AG09309 (cell line): ENCODE data around the gene PPP2R5C.
A peak's percentile ranks its signal among the peaks of the same experiment; 100 is the strongest.

Experiments used
- DNase-seq: peaks from one replicate; pipeline ENCODE4 v3.0.0-alpha.2; 2010; ENCODE audit warnings: low read depth
- H3K4me3 ChIP-seq: 2 replicates; pipeline ENCODE4 v1.5.1; 2011; ENCODE audit warnings: mild to moderate bottlenecking, low read depth, low read length, moderate library complexity; ENCODE audit not compliant: control insufficient read depth
- TF ChIP-seq, protein P1 (sequence below): IDR thresholded peaks from 2 replicates; pipeline ENCODE4 v1.5.1; 2011; ENCODE audit warnings: mild to moderate bottlenecking, low read depth, low read length, inconsistent platforms; ENCODE audit not compliant: insufficient read depth, control insufficient read depth; ENCODE audit errors: missing control alignments

The PPP2R5C gene

DNA sequence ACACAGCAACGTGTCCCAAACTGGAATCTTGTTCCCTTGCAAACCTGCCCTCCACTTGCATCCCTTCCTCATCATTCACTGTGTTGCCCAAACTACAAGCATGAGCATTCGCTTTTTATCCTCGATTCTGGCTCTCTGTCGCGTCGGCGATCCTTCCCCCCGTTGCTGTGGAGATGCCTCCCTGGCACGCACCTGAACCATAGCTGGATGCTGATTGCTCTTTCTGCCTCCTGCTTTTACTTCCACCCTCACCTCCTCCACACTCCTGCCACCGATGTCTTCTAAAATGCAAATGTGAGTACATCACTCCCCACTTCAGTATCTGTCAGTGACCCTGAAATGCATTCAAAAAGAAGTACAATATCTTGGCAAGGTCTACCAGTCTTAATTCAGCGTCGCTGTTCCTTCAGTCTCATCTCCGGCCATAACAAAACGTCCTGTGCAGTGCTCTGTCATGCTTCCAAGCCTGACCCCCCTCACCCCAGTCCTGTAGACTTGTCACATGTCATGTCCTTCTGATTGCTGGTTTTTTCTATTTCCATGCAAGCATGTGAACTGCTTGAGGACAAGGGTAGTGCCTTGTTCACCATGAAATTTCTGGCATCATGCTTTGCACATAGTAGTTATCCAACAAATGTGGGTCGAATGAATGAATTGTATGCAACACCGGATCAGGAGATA, 2.5 kb upstream of the PPP2R5C start:
- DNase-seq: no peak
- TF ChIP-seq, protein P1, sequence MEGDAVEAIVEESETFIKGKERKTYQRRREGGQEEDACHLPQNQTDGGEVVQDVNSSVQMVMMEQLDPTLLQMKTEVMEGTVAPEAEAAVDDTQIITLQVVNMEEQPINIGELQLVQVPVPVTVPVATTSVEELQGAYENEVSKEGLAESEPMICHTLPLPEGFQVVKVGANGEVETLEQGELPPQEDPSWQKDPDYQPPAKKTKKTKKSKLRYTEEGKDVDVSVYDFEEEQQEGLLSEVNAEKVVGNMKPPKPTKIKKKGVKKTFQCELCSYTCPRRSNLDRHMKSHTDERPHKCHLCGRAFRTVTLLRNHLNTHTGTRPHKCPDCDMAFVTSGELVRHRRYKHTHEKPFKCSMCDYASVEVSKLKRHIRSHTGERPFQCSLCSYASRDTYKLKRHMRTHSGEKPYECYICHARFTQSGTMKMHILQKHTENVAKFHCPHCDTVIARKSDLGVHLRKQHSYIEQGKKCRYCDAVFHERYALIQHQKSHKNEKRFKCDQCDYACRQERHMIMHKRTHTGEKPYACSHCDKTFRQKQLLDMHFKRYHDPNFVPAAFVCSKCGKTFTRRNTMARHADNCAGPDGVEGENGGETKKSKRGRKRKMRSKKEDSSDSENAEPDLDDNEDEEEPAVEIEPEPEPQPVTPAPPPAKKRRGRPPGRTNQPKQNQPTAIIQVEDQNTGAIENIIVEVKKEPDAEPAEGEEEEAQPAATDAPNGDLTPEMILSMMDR: no peak
- H3K4me3 ChIP-seq: no peak overlapping the region

DNA sequence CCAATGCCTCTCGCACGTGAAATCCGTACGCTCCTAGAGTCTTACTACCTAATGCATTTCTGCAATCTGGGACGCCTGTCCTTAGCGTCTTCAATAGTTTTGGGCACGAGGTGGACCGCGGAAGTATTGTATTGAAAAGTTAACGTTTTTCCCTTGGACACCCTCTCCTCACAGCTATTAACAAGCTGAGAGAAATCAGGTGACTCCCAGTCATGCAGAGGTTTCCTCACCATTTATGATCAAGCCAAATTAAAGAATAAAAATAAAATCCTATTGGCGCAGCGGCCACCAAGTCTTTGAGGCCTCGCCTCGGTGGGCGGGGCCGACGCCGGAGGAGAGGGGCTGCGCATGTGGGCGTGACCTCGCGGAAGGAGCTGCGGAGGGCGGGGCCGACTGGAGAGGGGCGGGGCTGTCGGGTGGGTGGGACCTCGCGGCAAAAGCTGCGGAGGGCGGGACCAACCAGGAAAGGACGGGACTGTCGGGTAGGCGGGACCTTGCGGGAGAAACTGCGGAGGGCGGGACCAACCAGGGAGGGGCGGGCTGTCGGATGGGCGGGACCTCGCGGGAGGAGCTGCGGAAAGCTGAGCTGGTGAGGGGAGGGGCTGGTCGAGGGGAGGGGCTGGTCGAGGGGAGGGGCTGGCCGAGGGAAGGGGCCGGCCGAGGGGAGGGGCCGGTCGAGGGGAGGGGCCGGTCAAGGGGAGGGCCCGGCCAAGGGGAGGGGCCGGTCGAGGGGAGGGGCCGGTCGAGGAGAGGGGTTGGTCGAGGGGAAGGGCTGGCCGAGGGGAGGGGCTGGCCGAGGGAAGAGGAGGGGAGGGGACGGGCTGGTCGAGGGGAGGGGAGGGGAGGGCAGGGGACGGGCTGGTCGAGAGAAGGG, 1.1 kb upstream of the PPP2R5C start:
- DNase-seq: peak; percentile 92
- peak overlapping the region; percentile 76 for H3K4me3 ChIP-seq
- TF ChIP-seq, protein P1: no peak

DNA sequence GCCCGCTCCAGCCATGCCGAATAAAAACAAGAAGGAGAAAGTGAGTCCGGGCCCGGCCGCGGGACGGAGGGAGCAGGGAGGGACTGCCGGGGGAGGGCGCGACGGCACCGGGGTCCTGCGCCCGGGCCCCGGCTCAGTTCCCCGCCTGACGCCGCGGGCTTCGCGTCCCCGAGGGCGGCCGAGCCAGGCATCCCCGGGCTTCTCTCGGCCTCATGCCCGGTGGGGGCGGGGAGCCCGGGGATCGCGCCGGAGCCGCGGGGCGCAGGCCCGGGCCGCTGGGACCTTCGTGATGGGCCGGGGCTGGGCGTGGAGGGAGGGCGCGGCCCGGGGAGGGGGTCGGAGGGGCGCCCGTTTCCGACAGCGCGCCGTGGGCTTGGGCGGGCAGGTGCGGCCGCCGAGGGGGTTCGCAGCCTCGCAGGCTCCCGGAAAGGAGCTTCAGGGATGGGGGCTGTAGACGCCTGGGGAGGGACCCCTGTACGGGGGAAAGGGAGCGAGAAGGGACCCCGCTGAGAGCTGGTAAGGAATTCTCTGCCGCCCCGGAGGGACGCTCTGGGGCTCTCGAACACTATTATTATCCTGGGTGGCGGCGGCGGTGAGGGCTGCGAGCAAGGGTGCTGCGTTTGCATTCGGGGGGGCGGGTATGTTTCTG, 496 bp downstream of the PPP2R5C start:
- TF ChIP-seq, protein P1: no peak
- H3K4me3 ChIP-seq: peak overlapping the region; percentile 76
- no peak for DNase-seq

DNA sequence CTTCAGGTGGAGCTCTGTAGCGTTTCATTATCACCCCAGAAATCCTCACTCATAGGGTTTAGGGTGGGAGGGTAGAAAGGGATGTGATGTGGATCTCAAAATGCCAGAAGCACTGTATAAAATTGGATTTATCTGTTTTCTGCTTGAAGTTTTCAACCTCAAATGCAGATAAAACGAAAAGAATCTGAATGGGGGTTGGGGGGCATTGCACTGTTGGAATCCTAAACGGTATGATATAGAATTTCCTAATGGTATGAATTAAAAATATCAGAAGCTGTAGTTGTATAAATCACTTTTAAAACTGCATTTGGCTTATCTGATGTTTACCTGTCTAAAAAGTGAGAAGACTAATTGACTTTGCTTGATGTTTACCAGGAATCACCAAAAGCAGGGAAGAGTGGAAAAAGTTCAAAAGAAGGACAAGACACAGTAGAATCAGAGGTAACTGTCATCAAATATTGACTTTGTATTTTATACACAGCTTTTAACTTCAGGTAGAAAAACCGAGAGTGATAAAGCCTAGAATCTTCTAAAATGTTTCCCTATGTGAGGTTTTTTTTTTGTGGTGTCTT, 1.1 kb downstream of the PPP2R5C start:
- H3K4me3 ChIP-seq: peak overlapping the region; percentile 76
- DNase-seq: no peak
- TF ChIP-seq, protein P1: no peak

DNA sequence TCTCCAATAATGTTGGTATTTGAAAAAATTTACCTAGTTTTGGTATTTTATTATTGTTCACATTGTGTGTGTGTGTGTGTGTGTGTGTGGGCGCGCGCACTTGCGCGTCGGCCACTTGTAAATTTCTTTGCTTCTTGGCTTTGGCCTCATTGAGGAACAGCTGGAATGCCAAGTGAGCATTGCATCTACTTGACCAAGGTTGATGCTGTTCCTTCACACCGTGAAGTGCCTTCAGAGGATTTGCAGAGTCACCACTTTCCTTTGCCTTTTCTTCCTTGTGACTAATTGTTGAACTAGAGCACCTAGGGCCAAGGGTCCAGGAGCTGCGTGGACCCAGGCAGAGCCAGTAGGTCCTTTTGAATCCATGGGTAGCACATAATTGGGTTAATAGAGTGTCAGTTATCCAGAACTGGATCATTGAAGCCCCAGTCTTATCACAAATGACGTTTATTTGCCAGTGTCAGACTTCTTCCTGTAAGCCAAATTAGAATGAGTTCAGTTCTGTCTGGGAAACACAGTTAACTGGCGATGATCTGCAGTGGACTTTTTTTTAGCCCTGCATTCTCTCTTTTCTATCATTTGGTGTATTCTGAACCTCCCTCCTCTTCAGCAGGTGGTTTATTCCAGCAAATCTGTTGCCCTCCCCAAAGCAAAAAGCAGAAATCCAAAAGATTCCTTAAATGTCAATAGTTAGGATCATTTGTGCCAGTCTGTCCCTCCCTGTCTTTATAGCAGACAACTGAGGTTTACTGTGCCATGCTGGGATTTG, 2.6 kb downstream of the PPP2R5C start:
- no peak overlapping the region for H3K4me3 ChIP-seq
- TF ChIP-seq, protein P1: no peak
- DNase-seq: no peak
